ENCODE results near the gene SFXN4.
A peak's percentile ranks its signal among the peaks of the same experiment; 100 is the strongest.

Gene SFXN4, protein sequence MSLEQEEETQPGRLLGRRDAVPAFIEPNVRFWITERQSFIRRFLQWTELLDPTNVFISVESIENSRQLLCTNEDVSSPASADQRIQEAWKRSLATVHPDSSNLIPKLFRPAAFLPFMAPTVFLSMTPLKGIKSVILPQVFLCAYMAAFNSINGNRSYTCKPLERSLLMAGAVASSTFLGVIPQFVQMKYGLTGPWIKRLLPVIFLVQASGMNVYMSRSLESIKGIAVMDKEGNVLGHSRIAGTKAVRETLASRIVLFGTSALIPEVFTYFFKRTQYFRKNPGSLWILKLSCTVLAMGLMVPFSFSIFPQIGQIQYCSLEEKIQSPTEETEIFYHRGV

DNA sequence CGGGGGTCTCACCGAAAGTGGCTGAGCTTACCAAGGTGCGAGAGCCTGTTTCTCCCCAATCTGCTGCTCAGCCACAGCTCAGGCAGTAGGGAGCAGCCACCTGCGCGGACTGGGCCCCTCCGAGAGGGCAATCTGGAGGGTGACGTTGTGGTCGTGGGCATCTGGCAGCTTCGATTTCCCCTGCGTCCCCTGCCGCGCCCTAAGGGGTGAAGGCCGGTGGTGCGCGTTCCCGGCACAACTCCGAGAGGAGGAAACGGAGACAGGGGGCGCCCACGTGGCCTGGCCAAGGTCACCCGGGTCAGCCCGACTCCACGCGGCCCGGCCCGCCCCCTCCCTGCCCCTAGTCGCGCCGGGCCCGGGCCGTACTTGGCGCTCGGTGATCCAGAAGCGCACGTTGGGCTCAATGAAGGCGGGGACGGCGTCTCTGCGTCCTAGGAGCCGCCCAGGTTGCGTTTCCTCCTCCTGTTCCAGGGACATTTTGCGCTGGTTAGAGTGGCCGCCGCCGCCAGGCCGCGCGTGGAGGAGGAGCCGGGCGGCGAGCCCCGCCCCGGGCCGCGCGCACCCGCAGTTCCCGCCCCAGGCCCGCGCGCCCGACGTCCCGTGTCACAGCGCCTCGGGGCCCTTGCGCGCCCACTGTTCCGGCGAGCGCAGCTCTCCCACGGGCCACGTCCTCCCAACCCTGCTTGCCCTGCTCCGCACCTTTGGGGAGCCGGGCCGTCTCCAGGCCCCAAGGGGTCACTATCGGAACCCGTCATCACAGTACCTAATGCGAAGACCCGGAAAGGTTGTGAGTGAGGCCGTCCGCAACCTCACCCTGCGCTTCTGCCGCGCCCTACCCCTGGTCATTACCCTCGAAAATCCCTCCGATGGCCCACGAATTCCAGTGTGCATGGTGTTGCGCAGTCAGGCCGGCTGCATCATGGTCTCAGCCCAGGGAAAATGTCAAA lies at the start of gene SFXN4:
Gene SFXN4, minus strand, starts transcription at position 544 of the 947 bp plus-strand sequence. Its CDS starts 67 bp downstream, at position 477.
- peak; percentile 0 for DNase-seq

DNA sequence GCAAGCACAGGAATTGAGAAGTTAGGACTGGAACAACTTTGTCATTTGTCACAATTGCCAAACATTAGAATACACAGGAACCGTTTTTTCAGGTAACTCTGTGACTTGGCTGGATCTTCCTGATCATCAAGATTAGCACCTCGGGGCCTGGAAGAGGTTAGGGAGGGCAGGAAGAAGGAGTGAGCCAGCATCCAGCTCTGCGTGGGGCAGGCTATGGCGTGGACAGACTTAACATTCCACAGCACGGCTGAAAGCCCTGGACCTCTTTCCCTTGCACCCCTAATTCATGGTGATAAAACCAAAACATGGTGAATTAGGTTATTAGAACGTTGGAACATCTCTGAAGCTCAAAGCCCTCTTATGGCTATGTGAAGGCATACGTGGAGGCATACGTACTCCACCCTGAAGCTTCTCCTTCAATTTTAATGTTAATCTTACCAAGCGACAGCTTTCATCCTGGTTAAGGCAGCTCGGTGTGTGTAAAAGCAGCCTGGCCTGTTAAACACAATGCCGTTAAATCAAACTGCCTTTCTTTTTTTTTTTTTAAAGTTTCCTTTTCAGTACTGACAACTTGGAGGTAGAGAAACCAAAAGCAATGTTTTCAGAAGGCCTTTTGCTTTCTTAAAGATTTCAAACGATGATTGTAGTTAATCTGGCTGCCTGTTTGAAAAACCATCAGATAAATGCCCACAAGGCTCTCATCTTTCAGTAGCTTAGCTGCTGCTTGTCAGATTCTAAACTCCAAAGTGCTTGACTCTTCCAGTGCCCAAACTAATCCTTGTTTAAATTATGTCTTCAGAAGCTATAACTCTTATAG lies 46.3 kb upstream of the SFXN4 start:
- no peak for DNase-seq

DNA sequence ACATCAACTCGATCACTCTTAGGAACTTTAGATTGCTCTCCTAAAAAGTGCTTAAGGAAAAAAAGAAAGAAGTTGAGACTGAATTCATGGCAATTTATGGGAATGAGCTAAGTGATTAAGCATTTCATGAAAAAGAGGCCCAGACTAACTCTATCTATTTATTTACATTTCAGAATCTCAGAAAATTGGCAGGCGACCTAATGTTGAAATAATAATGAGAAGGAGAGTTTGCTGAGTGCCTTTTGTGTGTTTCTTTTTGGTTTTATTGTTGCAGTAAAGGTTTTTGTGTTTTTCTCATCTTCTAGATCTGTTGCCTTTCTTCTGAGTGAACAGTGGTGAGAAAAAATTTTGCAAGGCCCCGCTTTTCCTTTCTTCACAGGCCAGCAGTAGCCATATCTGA lies 45.7 kb upstream of the SFXN4 start:
- DNase-seq: no peak

DNA sequence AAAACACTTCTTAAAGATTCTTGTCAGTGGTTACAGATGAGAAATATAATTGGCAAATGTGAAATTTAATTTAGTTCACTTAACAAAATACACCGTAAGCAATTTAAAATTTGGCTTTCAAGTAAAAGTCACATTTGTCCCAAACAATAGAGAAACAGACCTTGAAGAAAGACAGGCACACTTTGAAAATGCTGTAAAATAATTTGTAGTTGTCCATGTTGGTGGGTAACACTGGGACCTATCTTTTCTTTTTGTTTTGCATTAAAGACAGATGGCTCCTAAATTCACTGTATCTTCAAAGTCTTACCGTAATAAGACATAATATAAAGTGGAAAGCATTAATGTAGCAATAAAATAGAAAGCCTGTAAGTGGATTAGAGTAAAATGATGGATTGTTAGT lies 45.1 kb upstream of the SFXN4 start:
- DNase-seq: no peak

DNA sequence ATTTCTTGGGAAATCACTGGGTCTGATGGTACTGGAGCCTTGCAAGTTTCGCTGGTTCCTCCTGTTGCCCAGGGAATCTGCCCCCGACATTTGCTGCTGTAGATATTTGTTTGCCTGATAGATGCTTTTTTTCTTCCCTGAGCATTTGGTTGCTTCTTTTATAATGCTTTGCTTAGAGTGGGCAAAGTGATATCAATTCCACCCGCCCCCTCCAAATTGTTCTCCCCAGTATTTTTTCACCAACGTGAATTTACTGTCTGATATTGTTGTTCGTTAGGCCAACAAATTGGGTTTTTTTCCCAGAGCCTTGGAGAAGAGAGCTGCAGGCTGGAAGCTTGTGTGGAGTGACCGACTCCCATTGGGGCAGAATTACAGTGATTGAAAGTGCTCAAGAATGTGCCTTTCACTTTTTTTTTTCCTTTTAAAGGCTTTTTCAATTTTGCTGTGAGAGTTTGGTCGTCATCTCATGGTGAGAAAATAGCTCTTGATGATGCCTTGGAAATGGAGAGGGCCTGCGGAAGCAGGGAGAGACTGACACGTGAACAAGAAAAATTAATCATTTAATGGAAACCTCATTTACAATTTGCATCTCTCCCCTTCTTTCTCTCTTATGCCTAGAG lies 44.3 kb upstream of the SFXN4 start:
- DNase-seq: no peak

DNA sequence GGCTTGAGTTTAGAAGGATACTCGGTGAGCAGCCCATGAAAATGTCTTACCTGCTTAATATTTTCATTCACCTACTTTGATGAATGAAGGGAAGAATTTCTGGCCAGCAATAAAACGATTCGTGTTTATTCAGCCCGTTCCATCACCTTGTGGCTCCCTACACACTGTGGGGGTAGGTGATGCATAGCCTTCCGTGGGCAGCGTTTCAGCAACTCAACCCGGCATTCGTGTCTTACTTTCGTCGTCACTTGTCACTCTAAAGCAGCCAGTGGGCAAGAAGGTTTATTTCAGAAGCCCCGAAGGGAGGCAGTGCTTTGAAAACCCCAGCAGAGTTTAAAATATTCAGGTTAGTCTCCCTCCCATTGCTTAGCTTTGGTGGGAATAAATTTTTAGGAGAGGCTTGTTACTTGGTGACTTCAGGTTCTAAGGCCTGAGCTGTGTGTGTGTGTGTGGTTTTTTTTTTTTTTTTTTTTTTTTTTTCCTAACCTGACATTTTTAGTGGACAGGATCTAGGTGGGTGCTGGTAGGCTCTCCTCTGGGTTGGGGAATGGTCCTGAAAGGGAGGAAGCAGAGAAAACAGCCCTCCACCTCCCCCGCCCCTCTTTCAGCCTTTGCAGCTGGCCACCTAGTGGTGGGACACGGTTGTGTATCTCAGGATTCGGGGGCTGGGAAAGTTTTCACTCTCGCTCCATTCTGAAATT lies 43.7 kb upstream of the SFXN4 start:
- no peak for DNase-seq

DNA sequence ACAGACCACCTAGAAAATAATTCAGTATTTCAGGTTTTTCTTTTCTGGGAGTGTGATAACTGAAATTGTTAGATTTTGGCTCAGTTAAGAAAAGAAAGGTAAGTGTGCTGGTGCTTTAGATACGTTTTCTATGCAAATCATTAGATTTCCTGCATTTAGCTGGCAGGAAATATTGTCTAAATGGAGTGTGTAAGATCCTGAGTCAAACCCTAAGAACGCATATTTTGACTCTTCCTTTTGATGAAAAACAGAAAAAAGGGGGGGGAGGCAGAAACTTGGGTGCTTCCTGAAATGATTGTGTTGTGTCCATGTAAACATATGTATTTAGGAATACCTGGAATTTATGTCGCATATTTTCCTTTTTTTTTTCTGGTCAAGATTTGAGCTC lies 43.0 kb upstream of the SFXN4 start:
- DNase-seq: no peak

DNA sequence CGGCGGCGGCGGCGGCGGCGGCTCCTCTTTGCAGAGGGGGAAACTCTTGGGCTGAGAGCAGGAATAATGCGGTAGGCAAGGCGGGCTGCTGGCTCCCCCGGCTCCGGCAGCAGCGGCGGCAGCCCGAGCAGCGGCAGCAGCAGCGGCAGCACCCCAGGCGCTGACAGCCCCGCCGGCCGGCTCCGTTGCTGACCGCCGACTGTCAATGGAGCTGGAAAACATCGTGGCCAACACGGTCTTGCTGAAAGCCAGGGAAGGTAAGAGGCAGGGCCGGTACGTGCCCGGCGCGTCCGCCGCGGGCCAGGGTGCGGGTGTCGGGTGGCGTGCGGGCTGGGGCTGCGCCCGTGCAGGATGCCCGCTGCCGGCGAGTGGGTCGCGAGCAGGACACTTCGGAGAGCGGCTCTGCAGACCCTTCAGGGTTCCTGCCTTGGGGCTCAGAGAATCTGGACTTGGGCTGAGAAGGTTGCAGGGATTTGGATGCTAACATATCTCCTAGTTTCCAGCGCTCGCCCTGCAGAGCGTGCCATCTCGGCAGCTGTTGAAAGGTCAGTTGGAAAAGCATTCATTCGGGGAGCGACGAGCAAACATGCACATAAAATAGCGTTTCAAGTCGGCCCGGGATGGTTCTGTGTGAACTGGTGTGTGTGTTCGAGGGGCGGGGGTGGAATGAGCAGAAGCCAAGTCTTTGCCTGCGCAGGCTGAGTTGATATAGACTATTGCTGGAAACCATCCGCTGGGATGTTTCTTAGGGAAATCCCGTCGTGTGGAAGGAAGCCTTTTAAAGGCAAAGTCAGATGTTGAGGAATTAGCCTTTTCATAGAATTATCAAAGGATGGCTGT lies 42.4 kb upstream of the SFXN4 start:
- no peak for DNase-seq

DNA sequence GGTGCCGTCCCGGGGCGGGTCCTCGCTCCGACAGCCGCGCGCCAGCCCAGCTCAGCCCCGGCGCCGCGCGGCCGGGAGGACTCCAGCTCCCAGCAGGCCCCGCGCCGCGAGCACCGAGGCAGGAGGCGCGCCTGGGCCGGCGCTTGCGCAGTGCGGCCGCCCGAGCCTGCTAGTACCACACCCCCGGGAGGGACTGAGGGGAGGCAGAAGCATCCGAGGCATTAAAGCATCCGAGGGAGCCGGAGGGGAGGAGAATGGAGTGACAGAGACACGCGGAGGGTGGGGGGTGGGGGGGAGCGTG lies 41.8 kb upstream of the SFXN4 start, which contains the start of gene GRK5:
Gene GRK5, plus strand, starts transcription at position 206 of the 301 bp plus-strand sequence. CDS start 347 bp downstream, outside the sequence.
- DNase-seq: peak; percentile 80

DNA sequence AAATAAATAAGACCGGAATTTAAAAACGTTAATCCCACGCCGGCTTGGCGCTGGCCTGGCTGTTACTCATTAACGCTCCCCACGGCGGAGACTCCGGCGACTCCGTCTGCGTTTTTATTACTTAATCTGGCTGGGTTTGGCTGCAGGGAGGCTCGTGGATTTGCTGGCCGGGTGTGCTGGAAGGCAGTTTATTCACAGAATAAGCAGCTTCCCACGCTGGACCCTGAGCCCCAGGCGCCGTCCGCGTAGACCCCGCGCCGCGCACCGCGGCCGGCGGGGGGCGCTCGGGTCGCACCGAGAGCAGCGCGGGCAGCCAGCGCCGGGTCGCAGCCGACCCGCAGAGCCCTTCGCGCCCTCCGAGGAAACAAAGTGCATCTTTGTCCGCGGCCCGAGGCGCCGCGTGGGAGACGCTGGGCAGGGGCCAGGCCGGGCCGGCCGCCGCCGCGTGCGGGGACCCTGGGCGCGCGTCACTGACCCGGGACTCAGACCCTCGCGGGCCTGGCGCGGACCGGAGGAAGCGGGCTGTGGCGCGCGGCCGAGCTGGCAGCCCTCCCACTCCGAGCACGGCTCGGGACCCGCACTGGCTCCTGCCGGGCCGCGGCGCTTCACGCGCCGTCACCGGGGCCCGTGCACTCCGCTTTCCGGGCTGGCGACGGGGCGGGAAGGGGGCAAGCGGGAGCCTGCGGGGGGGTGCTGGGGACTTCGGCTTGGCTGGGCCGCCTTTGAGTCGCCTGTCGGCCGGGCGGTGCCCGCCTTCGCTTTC lies 41.3 kb upstream of the SFXN4 start:
- DNase-seq: no peak

DNA sequence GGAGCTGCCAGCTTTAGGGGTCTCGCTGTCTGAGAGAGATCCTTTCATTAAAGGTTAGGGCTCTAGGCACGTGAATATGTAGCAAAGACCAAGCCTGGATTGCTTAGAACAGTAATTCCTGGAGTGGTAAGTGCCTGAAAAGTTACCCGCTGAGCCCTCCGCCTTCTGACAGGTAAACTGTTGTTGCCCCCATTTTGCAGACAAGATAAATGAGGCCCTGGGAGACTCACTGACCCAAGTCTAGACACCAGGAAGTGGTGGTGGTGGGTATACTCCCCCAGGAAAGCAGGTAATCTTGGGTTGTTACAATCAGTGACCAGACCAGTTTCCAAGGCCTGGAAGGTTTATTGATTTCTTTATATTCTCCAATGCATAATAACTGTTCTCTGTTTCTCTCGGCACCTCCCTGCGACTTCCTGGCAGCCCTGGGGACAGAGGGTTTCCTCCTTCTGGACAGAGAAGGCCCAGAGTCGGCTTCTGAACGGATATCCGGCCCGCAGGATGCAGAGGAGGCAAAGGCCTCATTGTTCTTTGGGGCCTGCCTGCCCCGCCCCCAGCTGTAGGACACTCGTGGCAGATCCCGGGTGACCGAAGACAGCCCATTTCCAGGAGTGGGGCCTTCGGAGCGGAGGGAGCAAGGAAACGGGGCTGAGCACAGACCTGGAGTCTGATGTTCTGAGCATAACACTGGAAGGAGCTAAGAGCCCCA lies 40.5 kb upstream of the SFXN4 start:
- no peak for DNase-seq

DNA sequence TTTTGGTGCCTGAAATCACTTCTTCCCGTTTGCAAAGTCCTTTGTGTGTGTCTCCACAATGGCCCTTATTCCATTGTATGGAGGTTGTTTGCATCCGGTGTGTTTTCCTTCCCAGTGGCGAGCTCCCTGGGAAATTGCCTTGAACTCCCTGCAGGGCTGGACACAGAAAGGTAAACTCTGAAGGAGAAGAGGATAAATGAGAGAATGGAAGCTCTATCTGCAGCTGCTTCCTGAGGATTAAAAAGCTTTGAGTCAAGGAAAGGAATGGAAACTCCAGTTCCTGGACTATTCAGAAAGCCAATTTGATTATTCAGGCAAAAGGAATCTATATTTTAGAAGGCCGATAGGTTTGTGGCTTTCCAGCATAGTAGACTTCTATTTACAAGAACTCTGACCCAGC lies 37.5 kb upstream of the SFXN4 start:
- no peak for DNase-seq

DNA sequence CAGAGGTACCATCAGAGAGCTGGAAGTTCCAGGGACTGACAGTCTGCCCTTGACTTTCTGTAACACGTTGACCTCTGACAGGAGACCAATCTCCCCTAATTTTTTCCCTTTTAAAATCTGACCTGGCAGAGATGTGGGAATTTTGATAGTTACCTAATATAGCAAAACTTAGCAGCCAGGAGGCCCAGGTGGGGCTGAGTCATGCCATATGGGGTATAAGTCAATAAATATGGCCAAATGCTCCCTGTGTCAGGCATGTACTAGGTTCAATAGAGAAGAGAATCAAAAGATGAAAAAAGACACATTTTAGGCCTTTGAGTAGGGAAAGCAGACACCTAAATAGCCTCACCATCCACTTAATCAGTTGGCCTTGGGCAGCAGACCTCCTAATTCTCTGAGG lies 35.7 kb upstream of the SFXN4 start:
- no peak for DNase-seq

DNA sequence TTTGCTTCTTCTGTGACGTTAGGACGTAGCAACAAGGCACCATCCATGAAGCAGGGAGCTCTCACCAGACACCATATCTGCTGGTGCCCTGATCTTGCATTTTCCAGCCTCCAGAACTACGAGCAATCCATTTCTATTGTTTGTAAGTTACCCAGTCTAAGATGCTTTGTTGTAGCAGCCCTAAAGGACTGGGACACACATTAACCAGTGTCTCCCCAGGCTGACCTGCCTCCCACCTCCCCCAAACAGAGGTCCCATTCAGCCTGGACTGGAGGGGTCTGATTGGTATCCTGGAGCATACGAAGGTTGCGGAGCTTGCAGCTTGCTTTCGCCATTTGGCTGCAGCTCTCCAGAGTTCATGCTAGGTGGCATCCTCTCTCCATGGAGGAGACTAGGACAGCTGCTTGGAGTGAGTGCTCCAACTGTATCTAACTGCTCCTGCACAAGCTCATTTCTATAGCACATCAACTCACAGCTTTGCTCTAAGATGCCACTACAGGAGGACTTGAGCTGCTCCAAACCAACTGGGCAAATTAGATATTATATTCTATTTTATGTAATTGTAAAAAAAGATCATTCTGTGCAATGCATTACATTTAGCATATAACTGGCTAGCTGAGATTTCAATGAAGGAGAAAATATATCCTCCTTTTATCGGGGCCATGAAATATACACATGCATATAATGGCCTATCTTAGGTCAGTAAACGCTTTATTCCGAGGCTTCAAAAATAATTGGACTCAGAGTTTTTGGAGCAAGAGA lies 33.9 kb upstream of the SFXN4 start:
- DNase-seq: peak; percentile 50

DNA sequence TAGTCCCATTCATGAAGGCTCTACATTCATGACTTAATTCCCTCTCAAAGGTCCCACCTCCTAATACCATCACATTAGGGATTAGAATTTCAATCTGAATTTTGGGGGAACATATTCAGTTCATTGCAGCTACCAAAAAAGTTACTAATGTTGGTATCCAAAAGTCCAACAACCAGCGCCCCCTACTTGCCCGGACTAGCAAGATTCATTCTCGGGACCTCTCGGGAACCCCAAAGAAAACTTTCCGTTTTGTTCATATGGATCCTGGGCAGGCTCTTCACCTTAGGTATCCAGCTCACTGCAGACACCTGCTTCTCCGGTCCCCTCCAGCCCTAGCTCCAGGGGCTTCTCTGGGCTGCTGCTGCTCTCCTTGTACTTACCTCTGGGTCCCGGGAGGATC lies 32.9 kb upstream of the SFXN4 start:
- no peak for DNase-seq

DNA sequence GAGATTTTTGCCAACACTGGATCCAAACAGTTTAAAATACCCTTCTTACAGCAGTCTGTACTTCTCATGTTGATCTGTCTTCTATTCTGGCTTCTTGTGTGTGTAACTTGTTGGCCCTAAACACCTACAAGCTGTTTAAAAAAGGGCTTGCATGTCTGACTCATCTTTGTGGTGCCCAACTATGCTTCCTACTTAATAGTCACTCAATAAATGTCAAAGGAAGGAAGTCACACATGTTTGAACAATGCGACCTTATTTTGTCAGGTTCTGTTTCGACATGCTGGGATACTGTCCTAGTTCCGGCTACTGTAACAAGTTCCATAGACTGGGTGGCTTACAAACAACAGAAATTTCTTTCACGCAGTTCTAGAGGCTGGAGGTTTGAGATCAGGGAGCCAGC lies 32.4 kb upstream of the SFXN4 start:
- no peak for DNase-seq

DNA sequence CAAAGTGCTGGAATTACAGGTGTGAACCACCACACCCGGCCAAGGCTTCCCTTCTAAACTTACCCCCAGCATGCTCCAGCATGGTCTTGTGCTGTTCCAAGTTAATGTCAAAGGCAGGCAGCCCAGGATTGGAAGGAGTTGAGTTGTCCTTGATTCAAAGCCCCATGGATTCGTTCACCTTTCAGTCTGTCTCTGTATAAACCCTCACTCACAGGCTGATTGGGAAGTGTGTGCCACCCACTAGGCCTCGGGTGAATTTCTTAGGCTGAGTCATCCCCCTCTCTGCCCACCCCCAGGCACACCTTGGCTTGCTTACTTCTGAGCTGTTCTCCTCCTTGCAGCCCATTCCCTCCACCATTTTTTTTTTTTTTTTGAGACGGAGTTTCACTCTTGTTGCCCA lies 26.4 kb upstream of the SFXN4 start:
- no peak for DNase-seq

DNA sequence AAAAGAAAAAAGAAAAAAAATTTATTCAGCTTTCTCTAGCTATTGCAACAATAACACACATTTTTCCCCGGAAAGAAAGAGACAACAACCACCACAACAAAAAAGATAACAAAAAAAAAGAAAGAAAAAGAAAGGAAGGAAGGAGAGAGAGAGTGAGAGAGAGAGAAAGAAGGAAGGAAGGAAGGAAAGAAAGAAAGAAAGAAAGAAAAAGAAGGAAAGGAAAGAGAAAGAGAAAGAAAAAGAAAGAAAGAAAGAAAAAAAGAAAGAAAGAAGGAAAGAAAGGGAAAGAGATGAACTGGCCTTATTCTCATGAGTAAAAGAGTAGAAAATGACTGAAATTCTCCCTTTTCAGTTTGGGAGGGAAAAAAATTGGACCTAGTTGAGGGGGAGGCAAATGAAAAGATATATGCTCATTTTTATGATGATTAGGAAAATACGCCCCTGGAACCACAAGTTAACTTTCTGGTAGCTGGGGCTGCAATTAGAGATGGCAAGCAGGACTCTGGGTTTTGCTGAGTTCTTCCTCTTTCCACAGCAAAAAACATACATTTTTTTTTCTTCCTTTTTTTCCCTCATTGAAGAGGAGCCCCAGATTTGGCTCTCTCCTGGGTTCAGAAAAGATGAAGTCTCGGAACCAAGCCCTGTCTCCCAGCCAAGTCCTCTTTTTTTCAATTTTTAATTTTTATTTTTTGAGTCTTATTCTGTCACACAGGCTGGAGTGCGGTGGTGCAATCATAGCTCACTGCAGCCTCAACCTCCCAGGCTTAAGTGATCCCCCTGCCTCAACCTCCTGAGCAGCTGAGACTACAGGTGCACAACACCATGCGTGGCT lies 25.7 kb upstream of the SFXN4 start:
- no peak for DNase-seq

Measured in NCI-H446 treated with DMSO at 0.1 percent for 48 hours (cell line).